GM21576 (cell line): ENCODE results near the gene FHDC1.

Experiments
- ATAC-seq: cut with Tn5 transposase; IDR thresholded peaks from one replicate; pipeline ENCODE4 v1.9.1; 2021; ENCODE audit warnings: mild to moderate bottlenecking, moderate library complexity; ENCODE audit not compliant: unreplicated experiment

Gene FHDC1

GRCh38 chr4:153001626-153002025, 65.5 kb downstream of the FHDC1 start:
- ATAC-seq: no peak

- no peak for ATAC-seq
Observed at GRCh38 chr4:153002110-153002509, 66.0 kb downstream of the FHDC1 start.

- no peak for ATAC-seq
Observed at GRCh38 chr4:153004081-153004850, 68.1 kb downstream of the FHDC1 start.

- ATAC-seq: no peak
Observed at GRCh38 chr4:153005899-153006381, 69.8 kb downstream of the FHDC1 start.

GRCh38 chr4:153008578-153009199, 72.6 kb downstream of the FHDC1 start:
- peak; percentile 60 for ATAC-seq

- ATAC-seq: no peak
Observed at GRCh38 chr4:153010146-153010545, 74.0 kb downstream of the FHDC1 start.

- no peak for ATAC-seq
Observed at GRCh38 chr4:153013202-153013977, 77.3 kb downstream of the FHDC1 start.

GRCh38 chr4:153014460-153014859, 78.3 kb downstream of the FHDC1 start:
- ATAC-seq: no peak

GRCh38 chr4:153016592-153016991, 80.5 kb downstream of the FHDC1 start:
- no peak for ATAC-seq

- no peak for ATAC-seq
Observed at GRCh38 chr4:153018031-153018430, 81.9 kb downstream of the FHDC1 start.

GRCh38 chr4:153018684-153019083, 82.6 kb downstream of the FHDC1 start:
- no peak for ATAC-seq

- ATAC-seq: no peak
Observed at GRCh38 chr4:153019906-153020305, 83.8 kb downstream of the FHDC1 start.

GRCh38 chr4:153020457-153020856, 84.3 kb downstream of the FHDC1 start:
- ATAC-seq: no peak

- no peak for ATAC-seq
Observed at GRCh38 chr4:153021276-153021675, 85.2 kb downstream of the FHDC1 start.

GRCh38 chr4:153022241-153022715, 86.2 kb downstream of the FHDC1 start:
- no peak for ATAC-seq

- ATAC-seq: no peak
Observed at GRCh38 chr4:153023139-153023538, 87.0 kb downstream of the FHDC1 start.

GRCh38 chr4:153023692-153024394, 87.7 kb downstream of the FHDC1 start:
- ATAC-seq: no peak

GRCh38 chr4:153024466-153024865, 88.3 kb downstream of the FHDC1 start:
- ATAC-seq: no peak

- no peak for ATAC-seq
Observed at GRCh38 chr4:153025406-153025805, 89.3 kb downstream of the FHDC1 start.

GRCh38 chr4:153026591-153027346, 90.6 kb downstream of the FHDC1 start:
- ATAC-seq: no peak
